PFSK-1 (cell line): Measurements from ENCODE around the gene MRTFA.

Experiments
- FOXP2 ChIP-seq: optimal IDR thresholded peaks from 2 replicates; pipeline ENCODE3; 2011; ENCODE audit warnings: borderline replicate concordance, control low read depth, inconsistent platforms; ENCODE audit not compliant: insufficient read depth; ENCODE audit errors: extremely low read length, extremely low read depth
- POLR2AphosphoS5 ChIP-seq: IDR thresholded peaks from 2 replicates; pipeline ENCODE4 v1.6.1; 2012; ENCODE audit warnings: low read depth, mild to moderate bottlenecking, control low read depth, low read length, moderate library complexity
- REST ChIP-seq, 2 experiments: IDR thresholded peaks; 2 replicates each; pipeline versions ENCODE4 v1.6.1 to v1.8.0; 2011 to 2012; ENCODE audit warnings: low read depth in 2 of 2, low read length in 2 of 2, control low read depth in 1 of 2, inconsistent platforms in 1 of 2, mild to moderate bottlenecking in 1 of 2, moderate library complexity in 1 of 2; ENCODE audit not compliant: insufficient read depth in 1 of 2
- SIN3A ChIP-seq: IDR thresholded peaks from 2 replicates; pipeline ENCODE4 v1.6.1; 2012; ENCODE audit warnings: mild to moderate bottlenecking, low read length, moderate library complexity, borderline replicate concordance; ENCODE audit not compliant: insufficient read depth
- TAF1 ChIP-seq: IDR thresholded peaks from 2 replicates; pipeline ENCODE4 v1.6.1; 2012; ENCODE audit warnings: low read length, control low read depth, borderline replicate concordance; ENCODE audit not compliant: insufficient read depth

GRCh38 chr22:40414311-40414710 lies 222.2 kb downstream of the MRTFA start:
- TF ChIP-seq POLR2AphosphoS5 = no peak
- TF ChIP-seq REST (IDR thresholded peaks at IDR 0.05; ENCODE audit: insufficient read depth in 1 of 2, low read depth in 2 of 2, low read length in 2 of 2) = no peak
- no peak for TF ChIP-seq TAF1
- TF ChIP-seq SIN3A = no peak
- TF ChIP-seq FOXP2 = no peak
